ENCODE data around the gene AQP5. TPM values are rescaled to one million over a fixed set of nuclear protein-coding genes. Genes with fewer than 3 reads are reported as not detected.
A peak's percentile ranks its signal among the peaks of the same experiment; 100 is the strongest.
"Not testable (repeated sequence)": the region's sequence is repeated elsewhere in the genome, so short reads cannot be mapped to it uniquely, and the experiment has no call there.

The AQP5 gene
- total and polyA plus RNA-seq, 4 donors, result 0.20 to 2.4 (median 1.4) TPM

DNA sequence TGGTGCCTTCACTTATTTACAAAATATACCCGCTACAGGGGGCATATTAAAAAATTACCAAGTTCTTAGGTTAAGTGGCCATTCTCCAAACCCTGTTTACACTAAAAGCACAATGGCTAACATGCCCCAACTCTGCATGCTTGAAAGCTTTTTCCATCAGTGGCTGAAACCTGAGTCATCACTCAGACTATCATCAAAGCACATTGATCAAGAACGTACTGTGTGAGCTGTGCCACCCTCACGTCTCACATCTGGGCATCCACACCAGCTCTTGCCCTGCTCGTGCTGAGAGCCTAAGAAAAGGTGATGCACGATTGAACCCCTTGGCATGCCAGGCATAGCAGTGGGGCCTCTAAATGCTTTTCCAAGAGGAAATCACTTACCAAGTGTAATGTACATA is 24.3 kb downstream of the AQP5 start:
- Histone ChIP-seq H3K9me3 (ENCODE audit: control insufficient read depth, insufficient read depth, low read length) (no peaks in the 10 kb centered on the region), H3K4me3 (ENCODE audit: low read depth, low read length) (no peak overlapping the region), H3K4me1 (ENCODE audit: control insufficient read depth, insufficient read depth, low read length) (peaks cover 28% of the 10 kb centered on the region), H3K27ac (ENCODE audit: low read depth, low read length) (no peak overlapping the region), H3K36me3 (ENCODE audit: control insufficient read depth, insufficient read depth, low read length) (no peaks in the 10 kb centered on the region), H3K27me3 (ENCODE audit: control insufficient read depth, insufficient read depth, low read length) (no peaks in the 10 kb centered on the region)
- 79% methylated on average over 5 of the region's 5 CpGs for WGBS (ENCODE audit: insufficient coverage)
- no peak for DNase-seq (ENCODE audit: low read depth in 4 of 6, low spot score in 6 of 6)

DNA sequence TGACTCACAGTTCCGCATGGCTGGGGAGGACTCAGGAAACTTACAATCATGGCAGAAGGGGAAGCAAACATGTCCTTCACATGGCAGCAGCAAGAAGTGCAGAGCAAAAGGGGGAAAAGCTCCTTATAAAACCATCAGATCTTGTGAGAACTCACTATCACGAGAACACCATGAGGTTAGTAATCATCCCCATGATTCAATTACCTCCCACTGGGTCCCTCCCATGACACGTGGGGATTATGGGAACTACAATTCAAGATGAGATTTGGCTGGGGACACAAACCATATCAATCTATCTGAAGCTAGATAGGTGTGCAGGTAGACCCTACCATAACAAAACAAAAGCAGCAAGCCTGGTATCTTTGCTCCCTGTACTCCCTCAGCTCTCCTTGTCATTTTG is 24.8 kb downstream of the AQP5 start:
- DNase-seq (ENCODE audit: low read depth in 4 of 6, low spot score in 6 of 6); H3K27ac ChIP-seq (ENCODE audit: low read depth, low read length); H3K9me3 ChIP-seq (ENCODE audit: control insufficient read depth, insufficient read depth, low read length); H3K4me3 ChIP-seq (ENCODE audit: low read depth, low read length); H3K27me3 ChIP-seq (ENCODE audit: control insufficient read depth, insufficient read depth, low read length); H3K36me3 ChIP-seq (ENCODE audit: control insufficient read depth, insufficient read depth, low read length): not testable (repeated sequence)
- peaks cover 24% of the 10 kb centered on the region for H3K4me1 ChIP-seq (ENCODE audit: control insufficient read depth, insufficient read depth, low read length)
- WGBS (ENCODE audit: insufficient coverage), result 100% methylated on average over 1 of the region's 3 CpGs

GRCh38 chr12:49987625-49988303 is 26.1 kb downstream of the AQP5 start:
- WGBS (ENCODE audit: insufficient coverage), result 64% methylated on average over 3 of the region's 4 CpGs
- no peaks in the 10 kb centered on the region for H3K9me3 ChIP-seq (ENCODE audit: control insufficient read depth, insufficient read depth, low read length)
- no peaks in the 10 kb centered on the region for H3K27me3 ChIP-seq (ENCODE audit: control insufficient read depth, insufficient read depth, low read length)
- peaks cover 21% of the 10 kb centered on the region for H3K4me1 ChIP-seq (ENCODE audit: control insufficient read depth, insufficient read depth, low read length)
- H3K4me3 ChIP-seq (ENCODE audit: low read depth, low read length), result no peak overlapping the region
- H3K36me3 ChIP-seq (ENCODE audit: control insufficient read depth, insufficient read depth, low read length), result no peaks in the 10 kb centered on the region
- H3K27ac ChIP-seq (ENCODE audit: low read depth, low read length), result no peak overlapping the region
- DNase-seq (ENCODE audit: low read depth in 4 of 6, low spot score in 6 of 6), result peak in 1 of 6 donors; percentile 95

GRCh38 chr12:49989400-49989799 is 27.7 kb downstream of the AQP5 start:
- H3K4me1 ChIP-seq (ENCODE audit: control insufficient read depth, insufficient read depth, low read length); H3K36me3 ChIP-seq (ENCODE audit: control insufficient read depth, insufficient read depth, low read length); H3K4me3 ChIP-seq (ENCODE audit: low read depth, low read length); H3K27me3 ChIP-seq (ENCODE audit: control insufficient read depth, insufficient read depth, low read length); H3K9me3 ChIP-seq (ENCODE audit: control insufficient read depth, insufficient read depth, low read length); DNase-seq (ENCODE audit: low read depth in 4 of 6, low spot score in 6 of 6); H3K27ac ChIP-seq (ENCODE audit: low read depth, low read length): not testable (repeated sequence)
- WGBS (ENCODE audit: insufficient coverage), result no CpG with 5 or more reads among the region's 2 CpGs

- DNase-seq (ENCODE audit: low read depth in 4 of 6, low spot score in 6 of 6), result no peak
- Histone ChIP-seq H3K9me3 (ENCODE audit: control insufficient read depth, insufficient read depth, low read length) (no peaks in the 10 kb centered on the region), H3K4me1 (ENCODE audit: control insufficient read depth, insufficient read depth, low read length) (peaks cover 3% of the 10 kb centered on the region), H3K36me3 (ENCODE audit: control insufficient read depth, insufficient read depth, low read length) (peaks cover 10% of the 10 kb centered on the region), H3K4me3 (ENCODE audit: low read depth, low read length) (no peak overlapping the region), H3K27ac (ENCODE audit: low read depth, low read length) (no peak overlapping the region), H3K27me3 (ENCODE audit: control insufficient read depth, insufficient read depth, low read length) (no peaks in the 10 kb centered on the region)
- WGBS (ENCODE audit: insufficient coverage), result no CpG with 5 or more reads among the region's 4 CpGs
Observed at GRCh38 chr12:49990273-49990672, 28.6 kb downstream of the AQP5 start.

DNA sequence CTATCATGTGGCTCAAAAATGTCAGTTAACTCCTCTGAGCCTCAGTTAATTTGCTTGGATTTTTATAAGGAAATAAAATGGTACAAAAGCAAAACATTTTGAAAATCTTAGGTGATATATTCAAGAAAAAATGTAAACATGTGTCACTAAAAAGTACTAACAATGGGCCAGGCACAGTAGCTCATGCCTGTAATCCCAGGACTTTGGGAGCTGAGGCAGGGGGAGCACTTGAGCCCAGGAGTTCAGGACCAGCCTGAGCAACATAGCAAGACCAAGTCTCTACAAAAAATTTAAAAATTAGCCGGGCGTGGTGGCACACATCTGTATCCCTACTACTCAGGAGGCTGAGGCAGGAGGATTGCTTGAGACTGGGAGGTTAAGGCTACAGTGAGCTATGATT is 36.8 kb downstream of the AQP5 start:
- H3K36me3 ChIP-seq (ENCODE audit: control insufficient read depth, insufficient read depth, low read length), result peaks cover 43% of the 10 kb centered on the region
- no peaks in the 10 kb centered on the region for H3K9me3 ChIP-seq (ENCODE audit: control insufficient read depth, insufficient read depth, low read length)
- DNase-seq (ENCODE audit: low read depth in 4 of 6, low spot score in 6 of 6), result no peak
- H3K4me1 ChIP-seq (ENCODE audit: control insufficient read depth, insufficient read depth, low read length), result no peaks in the 10 kb centered on the region
- H3K27ac ChIP-seq (ENCODE audit: low read depth, low read length), result no peak overlapping the region
- no peaks in the 10 kb centered on the region for H3K27me3 ChIP-seq (ENCODE audit: control insufficient read depth, insufficient read depth, low read length)
- WGBS (ENCODE audit: insufficient coverage), result no CpG with 5 or more reads among the region's 2 CpGs
- no peak overlapping the region for H3K4me3 ChIP-seq (ENCODE audit: low read depth, low read length)

DNA sequence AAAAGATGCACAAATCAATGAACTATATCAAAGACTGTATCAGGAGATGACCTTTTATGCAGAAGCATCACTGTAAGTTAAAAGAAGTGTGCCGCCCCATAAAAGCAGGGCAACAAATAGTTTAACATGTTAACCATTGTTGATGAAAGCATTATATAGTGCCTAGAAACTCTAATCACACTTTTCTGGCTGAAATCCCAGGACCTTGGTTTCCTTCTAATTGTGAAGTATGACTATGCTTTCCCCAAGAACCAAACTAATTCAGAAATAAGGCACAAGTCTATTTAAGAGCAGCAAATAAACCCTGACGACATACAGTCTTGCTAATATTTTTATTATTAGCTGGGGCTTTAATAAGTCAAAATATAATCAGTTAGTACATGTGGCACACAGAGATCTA is 41.9 kb downstream of the AQP5 start:
- no peak for DNase-seq (ENCODE audit: low read depth in 4 of 6, low spot score in 6 of 6)

DNA sequence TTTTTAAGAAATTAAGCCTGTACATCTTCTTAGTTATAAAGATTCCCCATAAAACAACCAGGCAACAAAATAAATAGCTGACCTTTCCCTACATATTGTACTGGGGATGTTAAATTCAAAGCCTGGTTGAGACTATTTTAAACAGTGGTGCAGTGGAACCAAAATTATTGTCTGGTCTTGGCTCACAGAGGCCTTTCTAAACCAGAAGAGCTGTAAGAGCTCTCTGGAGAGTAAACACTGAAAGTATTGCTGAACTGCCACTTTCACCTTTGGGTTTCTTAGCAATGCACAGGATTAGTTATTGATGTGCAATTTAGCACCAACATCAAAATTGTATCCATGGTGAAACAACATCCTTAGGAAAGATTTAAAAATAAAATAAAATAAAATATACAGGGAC is 43.0 kb downstream of the AQP5 start:
- Histone ChIP-seq H3K36me3 (ENCODE audit: control insufficient read depth, insufficient read depth, low read length) (peaks cover 11% of the 10 kb centered on the region), H3K4me1 (ENCODE audit: control insufficient read depth, insufficient read depth, low read length) (no peaks in the 10 kb centered on the region), H3K27ac (ENCODE audit: low read depth, low read length) (peak overlapping the region; percentile 26), H3K9me3 (ENCODE audit: control insufficient read depth, insufficient read depth, low read length) (no peaks in the 10 kb centered on the region), H3K4me3 (ENCODE audit: low read depth, low read length) (no peak overlapping the region), H3K27me3 (ENCODE audit: control insufficient read depth, insufficient read depth, low read length) (no peaks in the 10 kb centered on the region)
- peak in 1 of 6 donors; percentile 48 for DNase-seq (ENCODE audit: low read depth in 4 of 6, low spot score in 6 of 6)

More for the DNA sequence above, 41.9 kb downstream of the AQP5 start:
- no CpG with 5 or more reads among the region's 2 CpGs for WGBS (ENCODE audit: insufficient coverage)
- H3K27me3 ChIP-seq (ENCODE audit: control insufficient read depth, insufficient read depth, low read length), result no peaks in the 10 kb centered on the region
- H3K27ac ChIP-seq (ENCODE audit: low read depth, low read length), result no peak overlapping the region
- no peak overlapping the region for H3K4me3 ChIP-seq (ENCODE audit: low read depth, low read length)
- peaks cover 15% of the 10 kb centered on the region for H3K36me3 ChIP-seq (ENCODE audit: control insufficient read depth, insufficient read depth, low read length)
- H3K4me1 ChIP-seq (ENCODE audit: control insufficient read depth, insufficient read depth, low read length), result no peaks in the 10 kb centered on the region
- no peaks in the 10 kb centered on the region for H3K9me3 ChIP-seq (ENCODE audit: control insufficient read depth, insufficient read depth, low read length)

DNA sequence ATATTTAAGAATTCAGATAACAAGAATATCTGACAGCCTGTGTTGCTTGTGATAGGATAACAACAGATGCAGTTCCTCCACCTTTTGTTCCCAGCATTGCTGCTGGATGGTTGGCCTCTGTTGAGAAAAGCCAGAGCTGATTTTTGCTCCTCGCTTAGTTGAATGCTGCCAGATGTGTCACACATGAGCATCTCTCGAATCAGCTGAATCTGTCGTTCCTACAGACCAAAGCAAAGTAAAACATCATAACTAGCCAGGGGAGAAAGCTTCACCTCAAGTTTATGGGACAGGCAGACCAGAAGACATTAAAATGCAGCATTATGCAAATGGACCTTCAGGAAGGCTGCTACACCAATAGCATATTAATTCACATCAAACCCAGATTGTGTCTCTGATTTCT is 43.5 kb downstream of the AQP5 start:
- WGBS (ENCODE audit: insufficient coverage), result 22% methylated on average over 3 of the region's 3 CpGs
- Histone ChIP-seq H3K4me3 (ENCODE audit: low read depth, low read length) (no peak overlapping the region), H3K27me3 (ENCODE audit: control insufficient read depth, insufficient read depth, low read length) (no peaks in the 10 kb centered on the region), H3K36me3 (ENCODE audit: control insufficient read depth, insufficient read depth, low read length) (peaks cover 11% of the 10 kb centered on the region), H3K4me1 (ENCODE audit: control insufficient read depth, insufficient read depth, low read length) (no peaks in the 10 kb centered on the region), H3K27ac (ENCODE audit: low read depth, low read length) (peak overlapping the region; percentile 26), H3K9me3 (ENCODE audit: control insufficient read depth, insufficient read depth, low read length) (no peaks in the 10 kb centered on the region)
- peak in 1 of 6 donors; percentile 73 for DNase-seq (ENCODE audit: low read depth in 4 of 6, low spot score in 6 of 6)

DNA sequence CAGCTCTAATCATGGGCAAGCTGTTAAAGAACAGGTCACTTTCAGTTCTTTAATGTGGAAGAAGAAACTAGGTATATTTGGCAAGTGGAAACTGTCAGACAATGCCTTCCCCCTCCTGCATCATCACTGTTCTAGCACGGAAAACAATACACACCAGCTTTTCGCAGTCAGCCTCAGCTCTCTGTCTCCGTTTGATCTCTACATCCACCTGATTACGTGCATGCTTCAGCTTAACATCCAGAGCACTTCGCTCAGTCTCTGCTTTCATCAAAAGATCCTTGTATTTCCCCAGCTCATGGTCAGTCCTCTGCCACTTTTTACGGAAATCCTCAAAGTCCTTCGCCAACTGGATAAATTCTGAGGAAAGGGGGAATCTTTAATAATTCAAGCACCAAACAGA is 44.6 kb downstream of the AQP5 start:
- H3K27me3 ChIP-seq (ENCODE audit: control insufficient read depth, insufficient read depth, low read length), result no peaks in the 10 kb centered on the region
- peak overlapping the region; percentile 8 for H3K27ac ChIP-seq (ENCODE audit: low read depth, low read length)
- H3K4me1 ChIP-seq (ENCODE audit: control insufficient read depth, insufficient read depth, low read length), result no peaks in the 10 kb centered on the region
- peak in 1 of 6 donors; percentile 50 for DNase-seq (ENCODE audit: low read depth in 4 of 6, low spot score in 6 of 6)
- WGBS (ENCODE audit: insufficient coverage), result 28% methylated on average over 2 of the region's 7 CpGs
- H3K4me3 ChIP-seq (ENCODE audit: low read depth, low read length), result no peak overlapping the region
- no peaks in the 10 kb centered on the region for H3K9me3 ChIP-seq (ENCODE audit: control insufficient read depth, insufficient read depth, low read length)
- H3K36me3 ChIP-seq (ENCODE audit: control insufficient read depth, insufficient read depth, low read length), result peaks cover 4% of the 10 kb centered on the region

Measured in spinal cord (tissue), 10 donors.